ENCODE measurements around the gene OTULIN. TPM values are rescaled to one million over a fixed set of nuclear protein-coding genes. Genes with fewer than 3 reads are reported as not detected.

The OTULIN gene
- total RNA-seq, 5 donors from 2014 or later (not counting 1 experiment from before 2014, with no cell fraction given): 57.6 to 67.1 (median 61.2) TPM

DNA sequence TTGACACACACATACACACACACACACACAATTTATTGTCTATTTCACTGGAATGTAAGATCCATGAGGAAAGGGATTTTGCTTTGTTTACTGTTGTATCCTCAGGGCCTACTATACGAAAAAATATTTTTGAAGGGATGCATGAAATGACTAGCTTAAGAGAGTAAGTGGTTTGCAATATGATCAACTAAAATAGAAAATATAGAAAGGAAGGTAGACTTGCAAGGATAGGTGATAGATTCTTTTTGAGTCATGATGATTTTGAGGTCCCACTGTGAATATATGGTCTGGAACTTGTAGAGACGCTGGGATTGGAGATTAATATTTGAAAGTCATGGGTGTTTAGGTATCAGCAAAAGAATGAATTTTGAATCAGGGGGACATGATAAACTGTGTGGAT lies 28.9 kb upstream of the OTULIN start:
- POLR2A ChIA-PET: interaction anchor here in 1 of 2 donors (0.8 kb wide), 1 partner anchor 131 kb away, joined by 3 read pairs; no protein-coding TSS in a partner anchor
- CTCF ChIA-PET: no interaction called here
- H3K9me3 Mint-ChIP-seq: peaks cover 0 to under 1% (median 0%) of the 10 kb centered on the region in 3 donors

GRCh38 chr5:14640765-14641164 lies 23.8 kb upstream of the OTULIN start:
- no peak overlapping the region for H3K27ac Mint-ChIP-seq
- H3K4me1 ChIP-seq (ENCODE audit: control insufficient read depth in 1 of 2, extremely low read depth in 1 of 2, insufficient read depth in 2 of 2, low read length in 2 of 2): no peaks in the 10 kb centered on the region
- no peaks in the 10 kb centered on the region for H3K36me3 Mint-ChIP-seq
- no peaks in the 10 kb centered on the region for H3K9me3 Mint-ChIP-seq
- ATAC-seq (replicated peaks in 1 of 4) (no peak), DNase-seq (no peak)
- H3K27me3 ChIP-seq (replicated peaks in 1 of 2; ENCODE audit: control insufficient read depth in 2 of 2, extremely low read depth in 1 of 2, insufficient read depth in 2 of 2, low read length in 1 of 2): peaks cover 0 to 1% of the 10 kb centered on the region in 2 experiments
- ChIA-PET CTCF (interaction anchor here (0.6 to 3.5 kb wide), 3 partner anchors 8 to 55 kb away, joined by 5 to 15 read pairs (median 8); no protein-coding TSS in a partner anchor), POLR2A (interaction anchor here in 1 of 2 donors (0.6 kb wide), 1 partner anchor 381 kb away, joined by 3 read pairs; no protein-coding TSS in a partner anchor)
- whole genome bisulfite sequencing (ENCODE audit: insufficient coverage): 70% methylated on average over 2 of the region's 10 CpGs
- no peaks in the 10 kb centered on the region for H3K9me3 ChIP-seq
- H3K27ac ChIP-seq (ENCODE audit: low read length): no peak overlapping the region
- H3K4me3 Mint-ChIP-seq: no peak overlapping the region
- no peaks in the 10 kb centered on the region for H3K36me3 ChIP-seq (ENCODE audit: control insufficient read depth in 2 of 2, extremely low read depth in 1 of 2, insufficient read depth in 1 of 2, low read length in 1 of 2)
- no peaks in the 10 kb centered on the region for H3K4me1 Mint-ChIP-seq
- H3K27me3 Mint-ChIP-seq: peaks cover 1 to 7% of the 10 kb centered on the region in 2 donors
- no peak overlapping the region for H3K4me3 ChIP-seq (ENCODE audit: control insufficient read depth in 1 of 2, extremely low read depth in 1 of 2, low read length in 1 of 2)

More for the DNA sequence above, 28.9 kb upstream of the OTULIN start:
- no peaks in the 10 kb centered on the region for H3K9me3 ChIP-seq
- no peaks in the 10 kb centered on the region for H3K36me3 Mint-ChIP-seq
- no peak overlapping the region for H3K4me3 ChIP-seq (ENCODE audit: control insufficient read depth in 1 of 2, extremely low read depth in 1 of 2, low read length in 1 of 2)
- H3K4me1 Mint-ChIP-seq: no peaks in the 10 kb centered on the region
- H3K27ac Mint-ChIP-seq: no peak overlapping the region
- no peak for DNase-seq
- H3K27me3 ChIP-seq (replicated peaks in 1 of 2; ENCODE audit: control insufficient read depth in 2 of 2, extremely low read depth in 1 of 2, insufficient read depth in 2 of 2, low read length in 1 of 2): peaks cover 0 to 2% of the 10 kb centered on the region in 2 experiments
- no peaks in the 10 kb centered on the region for H3K4me1 ChIP-seq (ENCODE audit: control insufficient read depth in 1 of 2, extremely low read depth in 1 of 2, insufficient read depth in 2 of 2, low read length in 2 of 2)
- peaks cover 0 to 1% of the 10 kb centered on the region in 2 donors for H3K27me3 Mint-ChIP-seq
- no peak overlapping the region for H3K4me3 Mint-ChIP-seq
- H3K27ac ChIP-seq (ENCODE audit: low read length): no peak overlapping the region
- ATAC-seq (replicated peaks in 1 of 4): no peak
- H3K36me3 ChIP-seq (ENCODE audit: control insufficient read depth in 2 of 2, extremely low read depth in 1 of 2, insufficient read depth in 1 of 2, low read length in 1 of 2): no peaks in the 10 kb centered on the region
- 33% methylated on average over 2 of the region's 2 CpGs for WGBS (ENCODE audit: insufficient coverage)

DNA sequence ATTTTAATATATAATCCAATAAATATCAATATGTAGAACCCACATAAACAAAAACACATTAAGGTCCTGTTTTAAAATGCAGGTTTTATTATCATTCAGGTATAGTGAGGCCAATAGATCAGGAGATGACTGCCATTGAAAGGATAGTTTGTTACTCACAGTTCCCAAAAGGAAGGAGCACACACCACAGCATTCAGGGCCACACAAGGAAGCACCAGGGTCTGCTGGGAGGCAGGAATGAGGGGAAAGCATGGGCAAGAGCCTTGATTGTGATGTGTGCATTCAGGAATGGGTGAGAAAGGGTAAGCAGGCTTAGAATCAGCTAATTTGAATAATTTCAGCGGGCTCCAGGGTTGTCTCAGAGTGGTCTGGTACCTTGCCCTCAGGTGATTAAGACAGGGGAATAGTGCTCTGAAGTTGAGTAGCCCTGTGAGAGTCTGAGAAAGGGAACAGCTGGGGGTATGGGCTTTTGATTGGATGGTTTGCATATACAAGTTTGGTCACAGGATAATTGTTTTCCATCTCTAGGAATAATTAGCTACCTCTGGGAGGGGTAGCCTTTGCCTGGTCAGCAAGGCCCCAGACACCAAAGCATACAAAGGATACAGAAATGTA lies 19.8 kb upstream of the OTULIN start:
- H3K4me3 Mint-ChIP-seq: no peak overlapping the region
- peaks cover 0 to 6% (median 0%) of the 10 kb centered on the region in 3 donors for H3K4me1 Mint-ChIP-seq
- DNase-seq: no peak
- POLR2A ChIA-PET: interaction anchor here in 1 of 2 donors (0.7 kb wide), 1 partner anchor 256 kb away, joined by 4 read pairs; no protein-coding TSS in a partner anchor
- H3K27ac Mint-ChIP-seq: no peak overlapping the region
- no peaks in the 10 kb centered on the region for H3K36me3 ChIP-seq (ENCODE audit: control insufficient read depth in 2 of 2, extremely low read depth in 1 of 2, insufficient read depth in 1 of 2, low read length in 1 of 2)
- H3K27me3 Mint-ChIP-seq: peaks cover 8 to 11% of the 10 kb centered on the region in 2 donors
- H3K27ac ChIP-seq (ENCODE audit: low read length): no peak overlapping the region
- H3K27me3 ChIP-seq (replicated peaks in 1 of 2; ENCODE audit: control insufficient read depth in 2 of 2, extremely low read depth in 1 of 2, insufficient read depth in 2 of 2, low read length in 1 of 2): peaks cover 0 to 6% of the 10 kb centered on the region in 2 experiments
- H3K4me3 ChIP-seq (ENCODE audit: control insufficient read depth in 1 of 2, extremely low read depth in 1 of 2, low read length in 1 of 2): no peak overlapping the region
- no peaks in the 10 kb centered on the region for H3K9me3 ChIP-seq
- no peaks in the 10 kb centered on the region for H3K36me3 Mint-ChIP-seq
- peaks cover 0 to 4% of the 10 kb centered on the region in 2 experiments for H3K4me1 ChIP-seq (ENCODE audit: control insufficient read depth in 1 of 2, extremely low read depth in 1 of 2, insufficient read depth in 2 of 2, low read length in 2 of 2)
- H3K9me3 Mint-ChIP-seq: no peaks in the 10 kb centered on the region
- CTCF ChIA-PET: interaction anchor here (0.5 to 1.4 kb wide), 7 partner anchors 10 to 599 kb away, joined by 3 to 6 read pairs (median 3); no protein-coding TSS in a partner anchor
- WGBS (ENCODE audit: insufficient coverage): 100% methylated on average over 1 of the region's 1 CpG
- ATAC-seq (replicated peaks in 1 of 4): no peak

- POLR2A ChIA-PET: interaction anchor here in 1 of 2 donors (0.7 kb wide), 1 partner anchor 178 kb away, joined by 9 read pairs; no protein-coding TSS in a partner anchor
- H3K4me3 Mint-ChIP-seq: no peak overlapping the region
- H3K27ac ChIP-seq (ENCODE audit: low read length): no peak overlapping the region
Measured at GRCh38 chr5:14650052-14650451, 14.5 kb upstream of the OTULIN start.

GRCh38 chr5:14655146-14655741 lies 9.3 kb upstream of the OTULIN start:
- Mint-ChIP-seq H3K27ac (no peak overlapping the region), H3K4me1 (peaks cover 7 to 13% (median 11%) of the 10 kb centered on the region in 3 donors), H3K27me3 (peaks cover 0 to 4% of the 10 kb centered on the region in 2 donors), H3K36me3 (no peaks in the 10 kb centered on the region), H3K4me3 (no peak overlapping the region), H3K9me3 (no peaks in the 10 kb centered on the region)
- ATAC-seq (replicated peaks in 1 of 4) (peak in 3 of 4 experiments; percentile 43 to 71 (median 47)), DNase-seq (no peak)
- Histone ChIP-seq H3K4me1 (ENCODE audit: control insufficient read depth in 1 of 2, extremely low read depth in 1 of 2, insufficient read depth in 2 of 2, low read length in 2 of 2) (no peaks in the 10 kb centered on the region), H3K9me3 (no peaks in the 10 kb centered on the region), H3K4me3 (ENCODE audit: control insufficient read depth in 1 of 2, extremely low read depth in 1 of 2, low read length in 1 of 2) (no peak overlapping the region), H3K36me3 (ENCODE audit: control insufficient read depth in 2 of 2, extremely low read depth in 1 of 2, insufficient read depth in 1 of 2, low read length in 1 of 2) (no peaks in the 10 kb centered on the region), H3K27ac (ENCODE audit: low read length) (no peak overlapping the region), H3K27me3 (replicated peaks in 1 of 2; ENCODE audit: control insufficient read depth in 2 of 2, extremely low read depth in 1 of 2, insufficient read depth in 2 of 2, low read length in 1 of 2) (no peaks in the 10 kb centered on the region)
- CTCF ChIA-PET: interaction anchor here (0.9 to 1.7 kb wide), 6 partner anchors 10 to 305 kb away, joined by 3 to 4 read pairs (median 3); no protein-coding TSS in a partner anchor
- POLR2A ChIA-PET: no interaction called here
- 0% methylated on average over 1 of the region's 4 CpGs for WGBS (ENCODE audit: insufficient coverage)

More at GRCh38 chr5:14650052-14650451, 14.5 kb upstream of the OTULIN start:
- Histone ChIP-seq H3K4me1 (ENCODE audit: control insufficient read depth in 1 of 2, extremely low read depth in 1 of 2, insufficient read depth in 2 of 2, low read length in 2 of 2) (peaks cover 0 to 4% of the 10 kb centered on the region in 2 experiments), H3K36me3 (ENCODE audit: control insufficient read depth in 2 of 2, extremely low read depth in 1 of 2, insufficient read depth in 1 of 2, low read length in 1 of 2) (no peaks in the 10 kb centered on the region), H3K27me3 (replicated peaks in 1 of 2; ENCODE audit: control insufficient read depth in 2 of 2, extremely low read depth in 1 of 2, insufficient read depth in 2 of 2, low read length in 1 of 2) (peaks cover 0 to 6% of the 10 kb centered on the region in 2 experiments), H3K4me3 (ENCODE audit: control insufficient read depth in 1 of 2, extremely low read depth in 1 of 2, low read length in 1 of 2) (no peak overlapping the region), H3K9me3 (no peaks in the 10 kb centered on the region)
- ATAC-seq (replicated peaks in 1 of 4) (no peak), DNase-seq (no peak)
- Mint-ChIP-seq H3K27ac (no peak overlapping the region), H3K27me3 (peaks cover 5 to 15% of the 10 kb centered on the region in 2 donors), H3K4me1 (peaks cover 1 to 9% (median 2%) of the 10 kb centered on the region in 3 donors), H3K36me3 (no peaks in the 10 kb centered on the region), H3K9me3 (no peaks in the 10 kb centered on the region)
- CTCF ChIA-PET: interaction anchor here (0.6 to 3.9 kb wide), 13 partner anchors 11 to 298 kb away, joined by 3 to 75 read pairs (median 6); no protein-coding TSS in a partner anchor
- 100% methylated on average over 2 of the region's 3 CpGs for WGBS (ENCODE audit: insufficient coverage)

GRCh38 chr5:14656898-14657297 lies 7.6 kb upstream of the OTULIN start:
- no peak overlapping the region for H3K27ac ChIP-seq (ENCODE audit: low read length)
- ATAC-seq (replicated peaks in 1 of 4) (no peak), DNase-seq (no peak)
- Mint-ChIP-seq H3K4me3 (no peak overlapping the region), H3K4me1 (peaks cover 7 to 19% (median 18%) of the 10 kb centered on the region in 3 donors), H3K27ac (no peak overlapping the region), H3K36me3 (no peaks in the 10 kb centered on the region), H3K27me3 (peaks cover 0 to under 1% of the 10 kb centered on the region in 2 donors), H3K9me3 (no peaks in the 10 kb centered on the region)
- no peaks in the 10 kb centered on the region for H3K9me3 ChIP-seq
- H3K27me3 ChIP-seq (replicated peaks in 1 of 2; ENCODE audit: control insufficient read depth in 2 of 2, extremely low read depth in 1 of 2, insufficient read depth in 2 of 2, low read length in 1 of 2): no peaks in the 10 kb centered on the region
- ChIA-PET CTCF (interaction anchor here (1.0 to 1.4 kb wide), 6 partner anchors 8 to 258 kb away, joined by 3 to 9 read pairs (median 4); no protein-coding TSS in a partner anchor), POLR2A (interaction anchor here in 1 of 2 donors (0.5 kb wide), 1 partner anchor 281 kb away, joined by 4 read pairs; no protein-coding TSS in a partner anchor)
- WGBS (ENCODE audit: insufficient coverage): no CpG with 5 or more reads among the region's 2 CpGs
- H3K4me1 ChIP-seq (ENCODE audit: control insufficient read depth in 1 of 2, extremely low read depth in 1 of 2, insufficient read depth in 2 of 2, low read length in 2 of 2): peaks cover 2% of the 10 kb centered on the region in 2 experiments
- H3K36me3 ChIP-seq (ENCODE audit: control insufficient read depth in 2 of 2, extremely low read depth in 1 of 2, insufficient read depth in 1 of 2, low read length in 1 of 2): no peaks in the 10 kb centered on the region
- no peak overlapping the region for H3K4me3 ChIP-seq (ENCODE audit: control insufficient read depth in 1 of 2, extremely low read depth in 1 of 2, low read length in 1 of 2)
